NOMO-1 treated with DMSO at 0.1 percent for 48 hours (cell line): ENCODE results near the gene TPSAB1.
"Not testable (repeated sequence)": the region's sequence is repeated elsewhere in the genome, so short reads cannot be mapped to it uniquely, and the experiment has no call there.

Source experiments
- DNase-seq: peaks from one replicate; lab custom pipeline; 2025; ENCODE audit not compliant: unreplicated experiment; lab: John Stamatoyannopoulos, UW

The TPSAB1 gene

GRCh38 chr16:1240436-1240835 lies at the start of gene TPSAB1:
Gene TPSAB1, plus strand, starts transcription at chr16:1240705. Its CDS starts 234 bp downstream, at chr16:1240939.
- not testable (repeated sequence) for DNase-seq

GRCh38 chr16:1190789-1191188 lies 49.7 kb upstream of the TPSAB1 start:
- not testable (repeated sequence) for DNase-seq

GRCh38 chr16:1192384-1193073 lies 48.0 kb upstream of the TPSAB1 start:
- no peak for DNase-seq

- DNase-seq, result no peak
Measured at GRCh38 chr16:1193143-1193824, 47.2 kb upstream of the TPSAB1 start.

- DNase-seq, result no peak
Measured at GRCh38 chr16:1193825-1194581, 46.5 kb upstream of the TPSAB1 start.

- no peak for DNase-seq
Measured at GRCh38 chr16:1194665-1195392, 45.7 kb upstream of the TPSAB1 start.

GRCh38 chr16:1195393-1195666 lies 45.2 kb upstream of the TPSAB1 start:
- DNase-seq, result no peak

- no peak for DNase-seq
Measured at GRCh38 chr16:1196494-1196893, 44.0 kb upstream of the TPSAB1 start.

- no peak for DNase-seq
Measured at GRCh38 chr16:1197237-1197866, 43.2 kb upstream of the TPSAB1 start.

- DNase-seq, result no peak
Measured at GRCh38 chr16:1198194-1198593, 42.3 kb upstream of the TPSAB1 start.

- DNase-seq, result not testable (repeated sequence)
Measured at GRCh38 chr16:1198671-1199346, 41.7 kb upstream of the TPSAB1 start.

GRCh38 chr16:1199347-1200013 lies 41.0 kb upstream of the TPSAB1 start:
- no peak for DNase-seq

GRCh38 chr16:1200014-1200627 lies 40.4 kb upstream of the TPSAB1 start:
- no peak for DNase-seq

- no peak for DNase-seq
Measured at GRCh38 chr16:1201444-1201843, 39.1 kb upstream of the TPSAB1 start.

- DNase-seq, result no peak
Measured at GRCh38 chr16:1202274-1202673, 38.2 kb upstream of the TPSAB1 start.

- no peak for DNase-seq
Measured at GRCh38 chr16:1204933-1205332, 35.6 kb upstream of the TPSAB1 start.

- DNase-seq, result no peak
Measured at GRCh38 chr16:1206326-1206725, 34.2 kb upstream of the TPSAB1 start.

GRCh38 chr16:1206786-1207185 lies 33.7 kb upstream of the TPSAB1 start:
- DNase-seq, result no peak

- peak; percentile 9 for DNase-seq
Measured at GRCh38 chr16:1208239-1208830, 32.2 kb upstream of the TPSAB1 start.
